ENCODE data around the gene DOCK2. TPM values are rescaled to one million over a fixed set of nuclear protein-coding genes. Genes with fewer than 3 reads are reported as not detected.

DOCK2 gene
- polyA plus RNA-seq, 2 of the 4 experiments (the other 2 are of a cell fraction): 2.1 to 4.6 TPM

- ChIA-PET POLR2A (no interaction called here), CTCF (interaction anchor here (1.0 to 2.7 kb wide), 2 partner anchors 11 to 259 kb away, joined by 4 to 11 read pairs; partner anchors contain the start of gene INSYN2B)
- TF ChIP-seq RNF2 (IDR thresholded peaks at IDR 0.05; ENCODE audit: borderline replicate concordance, low read depth) (no peak), ZFP36 (IDR thresholded peaks at IDR 0.05; ENCODE audit: borderline replicate concordance, partially characterized antibody) (no peak), MYC (IDR thresholded peaks at IDR 0.05; ENCODE audit: borderline replicate concordance, low read length) (no peak), ELK1 (IDR thresholded peaks at IDR 0.05; ENCODE audit: low read depth, low read length) (no peak)
- DNase-seq (ENCODE audit: low read depth in 1 of 2, low spot score in 1 of 2) (no peak), FAIRE-seq (no peak), ATAC-seq (no peak)
- no peak overlapping the region for H3K27ac ChIP-seq
- no peaks in the 10 kb centered on the region for H3K4me1 ChIP-seq
- H3K4me2 ChIP-seq: no peak overlapping the region
- peaks cover 8% of the 10 kb centered on the region; the same call in 1 of the 3 replicates for H3K9me3 ChIP-seq
- no peak overlapping the region for H3K4me3 ChIP-seq
- 43% methylated on average over 2 of the region's 2 CpGs for WGBS (ENCODE audit: missing lambda C conversion rate)
Measured at GRCh38 chr5:169721771-169722170, 84.7 kb downstream of the DOCK2 start.

DNA sequence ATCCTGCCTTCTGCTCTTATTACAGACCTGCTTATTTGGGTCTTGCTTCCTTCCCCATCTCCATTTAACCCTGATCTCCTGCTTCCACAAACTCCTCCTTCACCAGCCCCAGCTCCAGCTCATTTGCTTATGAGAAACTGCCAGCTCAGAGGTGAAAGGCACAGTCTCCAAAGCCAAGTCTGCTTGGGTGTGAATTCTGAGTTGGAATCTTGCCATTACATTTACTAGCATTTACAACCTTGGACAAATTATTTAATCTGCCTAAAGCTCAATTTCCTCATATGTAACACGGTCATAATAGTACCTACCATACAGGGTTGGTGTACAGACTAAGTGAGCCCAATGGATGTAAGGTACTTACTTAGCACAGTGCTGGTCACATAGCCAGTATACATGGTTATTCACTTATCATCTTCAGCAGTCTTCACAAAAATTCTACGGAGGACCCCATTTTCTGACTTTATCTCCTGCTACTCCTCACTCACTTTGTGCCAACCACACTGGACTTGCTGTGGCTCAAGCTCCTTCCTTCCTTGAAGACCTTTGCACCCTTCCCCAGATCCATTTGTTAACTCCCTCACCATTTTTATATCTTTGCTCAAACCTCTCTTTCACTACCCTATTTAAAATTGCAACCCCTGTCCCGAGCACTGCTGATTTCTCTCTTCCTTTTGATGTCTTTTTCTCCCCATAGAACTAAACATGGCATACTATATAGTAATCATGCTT, 86.2 kb downstream of the DOCK2 start:
- no peaks in the 10 kb centered on the region for H3K4me1 ChIP-seq
- peaks cover 8% of the 10 kb centered on the region; the same call in 1 of the 3 replicates for H3K9me3 ChIP-seq
- no peak overlapping the region for H3K4me3 ChIP-seq
- no peak for ATAC-seq
- no peak overlapping the region for H3K27ac ChIP-seq
- H3K4me2 ChIP-seq: no peak overlapping the region
- DNase-seq (ENCODE audit: low read depth in 1 of 2, low spot score in 1 of 2): no peak
- no peak for TF ChIP-seq KDM1A (IDR thresholded peaks at IDR 0.05; ENCODE audit: low read depth)
- no peak for TF ChIP-seq POLR2A (IDR thresholded peaks at IDR 0.05; ENCODE audit: low read length)
- TF ChIP-seq HMGXB4 (CRISPR knock-in tag; IDR thresholded peaks at IDR 0.05; ENCODE audit: borderline replicate concordance): no peak
- no peak for TF ChIP-seq RFX5 (IDR thresholded peaks at IDR 0.05)
- no peak for TF ChIP-seq RARB (CRISPR knock-in tag; IDR thresholded peaks at IDR 0.05)
- no peak for TF ChIP-seq ZNF302 (CRISPR knock-in tag; IDR thresholded peaks at IDR 0.05)
- no peak for TF ChIP-seq BHLHE40 (IDR thresholded peaks at IDR 0.05; ENCODE audit: low read depth, low read length)
- no peak for TF ChIP-seq POLR2AphosphoS2 (conservative IDR thresholded peaks at IDR 0.05; ENCODE audit: low read length)
- TF ChIP-seq MAFK (IDR thresholded peaks at IDR 0.05; ENCODE audit: partially characterized antibody): no peak
- TF ChIP-seq JUN (IDR thresholded peaks at IDR 0.05): no peak
- no peak for TF ChIP-seq HEYL (CRISPR knock-in tag; IDR thresholded peaks at IDR 0.05)
- TF ChIP-seq ESRRA (IDR thresholded peaks at IDR 0.05; ENCODE audit: borderline replicate concordance, low read length): no peak
- TF ChIP-seq HOXB5 (CRISPR knock-in tag; IDR thresholded peaks at IDR 0.05): no peak
- TF ChIP-seq PHF8 (IDR thresholded peaks at IDR 0.05; ENCODE audit: borderline replicate concordance, low read depth): no peak
- TF ChIP-seq CHD4 (IDR thresholded peaks at IDR 0.05; ENCODE audit: borderline replicate concordance): no peak
- no peak for TF ChIP-seq RNF2 (IDR thresholded peaks at IDR 0.05; ENCODE audit: borderline replicate concordance, low read depth)
- no peak for TF ChIP-seq TP53 (CRISPR knock-in tag; IDR thresholded peaks at IDR 0.05)
- POLR2A ChIA-PET: no interaction called here
- CTCF ChIA-PET: interaction anchor here (0.9 to 1.6 kb wide), 4 partner anchors 28 to 262 kb away, joined by 3 to 4 read pairs (median 3); partner anchors contain the start of gene INSYN2B
- no peak for FAIRE-seq
- 22% methylated on average over 3 of the region's 3 CpGs for WGBS (ENCODE audit: missing lambda C conversion rate)

Data from A549 (cell line).